Colonic mucosa (tissue), 4 donors: ENCODE measurements around the gene OOSP3. TPM values are rescaled to one million over a fixed set of nuclear protein-coding genes. Genes with fewer than 3 reads are reported as not detected.

Experiments used
- DNase-seq: peaks from one replicate; pipeline ENCODE4 v3.0.0-alpha.2; 2020
- H3K27ac ChIP-seq: fragments of 200-600 bp; one replicate; pipeline ENCODE4 v1.8.0; 2021
- H3K27me3 ChIP-seq: fragments of 200-600 bp; one replicate; pipeline ENCODE4 v1.8.0; 2021
- H3K36me3 ChIP-seq: fragments of 200-600 bp; one replicate; pipeline ENCODE4 v1.8.0; 2021
- H3K4me1 ChIP-seq: fragments of 200-600 bp; one replicate; pipeline ENCODE4 v1.8.0; 2021; ENCODE audit warnings: mild to moderate bottlenecking
- H3K4me3 ChIP-seq: fragments of 200-600 bp; one replicate; pipeline ENCODE4 v1.8.0; 2021
- H3K9ac ChIP-seq, 2 donors: one replicate each; pipeline ENCODE4 v1.7.0; 2013; ENCODE audit warnings: control low read depth in 2 of 2, low read depth in 2 of 2, low read length in 2 of 2
- H3K9me3 ChIP-seq: fragments of 200-600 bp; one replicate; pipeline ENCODE4 v1.8.0; 2021
- intact Hi-C: fragments of 100-400 bp; cut with DNase I; formaldehyde crosslinking; loops from one replicate; pipeline ENCODE4 v1.14.1; 2022
- total RNA-seq, 2 donors: library from RNA; stranded (reverse); fragmentation: NEBNext Ultra II Directional in 1 of 2; extraction: Animal tissue kit (Norgen Biotek cat#: 25700) in 1 of 2; gene quantifications; one replicate each; pipeline ENCODE4 v1.2.1, GENCODE V29; 2021
- TF ChIP-seq, protein P1 (sequence below): fragments of 200-600 bp; IDR thresholded peaks from one replicate; pipeline ENCODE4 v1.8.0; 2022; ENCODE audit warnings: antibody characterized with exemption, mild to moderate bottlenecking
- donor health status: healthy.
- donor health status: DM: no; HTN: no; CAD: no.
- donor health status: DM: no; HTN: no; CAD: no.

The OOSP3 gene
- total RNA-seq, 2 donors from 2014 or later: not detected

DNA sequence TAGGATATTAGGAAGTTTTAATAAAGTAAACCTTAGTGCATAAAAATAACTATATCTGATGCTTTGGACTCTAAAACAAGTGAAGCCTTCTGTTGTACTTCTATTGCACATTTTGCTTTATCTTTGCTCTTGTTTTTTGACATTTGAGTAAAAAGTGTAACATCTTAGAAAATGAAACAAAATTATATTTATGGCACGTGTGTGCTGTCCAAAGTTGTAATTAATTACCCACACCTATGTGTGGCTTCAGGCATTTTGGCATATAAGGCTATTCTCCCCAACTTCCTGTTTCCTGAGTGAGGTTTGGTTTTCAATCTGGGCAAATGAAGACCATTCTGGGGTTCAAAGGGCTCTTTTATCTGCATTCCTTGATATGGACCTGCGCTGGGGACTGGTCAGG is 59.5 kb downstream of the OOSP3 start, which contains the start of gene OOSP1:
Gene OOSP1 (plus strand): TSS at position 301 of the 400 bp plus-strand sequence. CDS start 23 bp downstream, at position 324.
- H3K36me3 ChIP-seq: no peaks in the 10 kb centered on the region

DNA sequence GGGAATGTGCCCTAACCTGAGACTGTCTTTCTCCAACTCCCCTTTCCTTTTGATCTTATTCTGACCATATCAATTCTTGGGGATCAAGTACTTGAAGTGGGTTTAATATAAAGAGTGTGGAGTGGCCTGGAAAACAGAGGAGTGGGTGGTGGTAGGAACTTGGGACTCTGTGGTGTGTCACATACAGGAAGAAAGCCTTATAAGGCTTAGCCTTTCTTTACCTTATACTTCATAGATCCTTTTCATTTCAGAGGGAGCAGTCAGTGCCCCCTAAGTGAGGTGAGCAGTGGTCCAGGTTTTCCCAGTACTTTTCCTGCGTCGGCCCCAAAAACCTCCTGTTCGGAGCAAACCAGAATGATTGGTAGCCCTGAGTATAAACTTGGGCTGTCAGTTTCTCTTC is 60.1 kb downstream of the OOSP3 start:
- TF ChIP-seq, protein P1, sequence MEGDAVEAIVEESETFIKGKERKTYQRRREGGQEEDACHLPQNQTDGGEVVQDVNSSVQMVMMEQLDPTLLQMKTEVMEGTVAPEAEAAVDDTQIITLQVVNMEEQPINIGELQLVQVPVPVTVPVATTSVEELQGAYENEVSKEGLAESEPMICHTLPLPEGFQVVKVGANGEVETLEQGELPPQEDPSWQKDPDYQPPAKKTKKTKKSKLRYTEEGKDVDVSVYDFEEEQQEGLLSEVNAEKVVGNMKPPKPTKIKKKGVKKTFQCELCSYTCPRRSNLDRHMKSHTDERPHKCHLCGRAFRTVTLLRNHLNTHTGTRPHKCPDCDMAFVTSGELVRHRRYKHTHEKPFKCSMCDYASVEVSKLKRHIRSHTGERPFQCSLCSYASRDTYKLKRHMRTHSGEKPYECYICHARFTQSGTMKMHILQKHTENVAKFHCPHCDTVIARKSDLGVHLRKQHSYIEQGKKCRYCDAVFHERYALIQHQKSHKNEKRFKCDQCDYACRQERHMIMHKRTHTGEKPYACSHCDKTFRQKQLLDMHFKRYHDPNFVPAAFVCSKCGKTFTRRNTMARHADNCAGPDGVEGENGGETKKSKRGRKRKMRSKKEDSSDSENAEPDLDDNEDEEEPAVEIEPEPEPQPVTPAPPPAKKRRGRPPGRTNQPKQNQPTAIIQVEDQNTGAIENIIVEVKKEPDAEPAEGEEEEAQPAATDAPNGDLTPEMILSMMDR: no peak
- Histone ChIP-seq H3K27me3 (no peaks in the 10 kb centered on the region), H3K9ac (no peak overlapping the region), H3K4me3 (no peak overlapping the region), H3K9me3 (no peaks in the 10 kb centered on the region), H3K27ac (no peak overlapping the region), H3K36me3 (no peaks in the 10 kb centered on the region), H3K4me1 (no peaks in the 10 kb centered on the region)
- no peak for DNase-seq
- intact Hi-C loops: no loop called here

More for the DNA sequence above, 59.5 kb downstream of the OOSP3 start, which contains the start of gene OOSP1:
- DNase-seq: no peak
- H3K4me1 ChIP-seq: no peaks in the 10 kb centered on the region
- H3K4me3 ChIP-seq: no peak within 1 kb of the TSS
- no peak within 1 kb of the TSS for H3K27ac ChIP-seq
- H3K9ac ChIP-seq: no peak within 1 kb of the TSS
- TF ChIP-seq, protein P1: no peak
- intact Hi-C loops: no loop called here
- no peaks in the 10 kb centered on the region for H3K9me3 ChIP-seq
- H3K27me3 ChIP-seq: no peaks in the 10 kb centered on the region

DNA sequence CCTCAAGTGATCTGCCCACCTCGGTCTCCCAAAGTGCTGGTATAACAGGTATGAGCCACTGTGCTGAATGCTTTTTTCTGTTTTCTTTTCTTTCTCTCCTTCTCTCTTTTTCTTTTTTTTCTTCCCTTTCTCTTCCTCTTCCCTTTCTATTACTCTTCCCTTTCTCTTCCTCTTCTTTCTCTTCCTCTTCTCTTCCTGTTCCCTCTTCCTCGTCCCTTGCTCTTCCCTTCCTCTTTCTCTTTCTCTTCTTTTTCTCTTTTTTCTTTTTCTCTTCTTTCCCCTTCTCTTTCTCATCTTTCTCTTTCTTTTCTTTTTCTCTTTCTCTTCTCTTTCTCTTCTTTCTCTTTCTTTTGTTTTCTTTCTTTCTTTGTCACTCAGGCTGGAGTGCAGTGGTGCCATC is 60.9 kb downstream of the OOSP3 start:
- Histone ChIP-seq H3K36me3 (no peaks in the 10 kb centered on the region), H3K27ac (no peak overlapping the region), H3K9me3 (no peaks in the 10 kb centered on the region), H3K27me3 (no peaks in the 10 kb centered on the region), H3K4me3 (no peak overlapping the region), H3K9ac (no peak overlapping the region), H3K4me1 (no peaks in the 10 kb centered on the region)
- no peak for DNase-seq
- TF ChIP-seq, protein P1: no peak
- intact Hi-C loops: no loop called here

DNA sequence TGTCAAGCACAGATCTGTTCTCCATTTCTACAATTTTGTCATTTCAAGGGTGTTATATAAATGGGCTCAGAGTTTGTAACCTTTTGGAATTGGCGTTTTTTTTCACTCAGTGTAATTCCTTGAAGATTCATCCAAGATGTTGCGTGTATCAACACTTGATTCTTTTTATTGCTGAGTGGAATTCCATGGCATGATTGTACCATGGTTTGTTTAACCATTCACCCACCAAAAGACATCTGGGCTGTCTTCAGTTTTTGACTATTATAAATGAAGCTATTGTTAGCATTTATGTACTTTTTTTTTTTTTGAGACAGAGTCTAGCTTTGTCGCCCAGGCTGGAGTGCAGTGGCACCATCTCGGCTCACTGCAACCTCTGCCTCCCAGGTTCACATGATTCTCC is 62.5 kb downstream of the OOSP3 start:
- Histone ChIP-seq H3K9ac (no peak overlapping the region), H3K9me3 (no peaks in the 10 kb centered on the region), H3K27ac (no peak overlapping the region), H3K27me3 (no peaks in the 10 kb centered on the region), H3K36me3 (no peaks in the 10 kb centered on the region), H3K4me1 (no peaks in the 10 kb centered on the region), H3K4me3 (no peak overlapping the region)
- no peak for DNase-seq
- intact Hi-C loops: no loop called here
- TF ChIP-seq, protein P1: no peak

DNA sequence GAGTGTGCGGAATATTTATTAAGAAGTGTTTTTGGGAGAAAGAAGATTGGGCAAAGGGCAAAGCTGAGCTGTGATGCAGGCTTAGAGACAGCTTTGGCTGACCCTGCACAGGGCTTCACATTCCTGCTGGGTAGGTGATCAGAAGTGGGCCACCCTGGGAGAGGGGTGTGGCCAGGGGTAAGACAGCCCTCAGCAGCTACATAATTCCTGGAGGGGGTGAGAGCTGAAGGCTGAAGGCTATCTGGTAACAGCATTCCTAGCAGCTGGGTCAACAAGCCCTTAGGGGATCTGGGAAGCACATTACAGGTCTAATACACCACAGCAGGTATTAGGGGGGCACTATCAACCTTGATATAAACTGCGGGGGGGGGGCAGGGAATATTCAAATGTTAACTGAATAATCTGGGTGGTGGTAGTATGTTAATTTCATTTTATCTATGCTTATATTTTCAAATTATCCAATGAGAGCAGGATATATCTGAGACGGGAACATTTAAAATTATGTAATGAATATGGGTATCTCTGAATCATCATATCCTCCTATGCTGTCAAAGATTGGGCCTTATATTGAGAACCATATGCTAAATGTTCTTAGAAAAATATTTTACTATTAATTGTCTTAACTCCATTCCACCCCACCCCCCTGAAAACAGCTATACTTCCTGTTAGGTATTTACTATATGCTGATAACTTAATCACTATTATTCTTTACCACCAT is 65.6 kb downstream of the OOSP3 start:
- TF ChIP-seq, protein P1: no peak

More for the DNA sequence above, 65.6 kb downstream of the OOSP3 start:
- Histone ChIP-seq H3K4me3 (no peak overlapping the region), H3K27me3 (no peaks in the 10 kb centered on the region), H3K27ac (no peak overlapping the region), H3K9me3 (no peaks in the 10 kb centered on the region), H3K9ac (no peak overlapping the region), H3K36me3 (no peaks in the 10 kb centered on the region), H3K4me1 (no peaks in the 10 kb centered on the region)
- DNase-seq: no peak
- intact Hi-C loops: no loop called here
